ENCODE data around the gene ABHD12.

ABHD12 gene

DNA sequence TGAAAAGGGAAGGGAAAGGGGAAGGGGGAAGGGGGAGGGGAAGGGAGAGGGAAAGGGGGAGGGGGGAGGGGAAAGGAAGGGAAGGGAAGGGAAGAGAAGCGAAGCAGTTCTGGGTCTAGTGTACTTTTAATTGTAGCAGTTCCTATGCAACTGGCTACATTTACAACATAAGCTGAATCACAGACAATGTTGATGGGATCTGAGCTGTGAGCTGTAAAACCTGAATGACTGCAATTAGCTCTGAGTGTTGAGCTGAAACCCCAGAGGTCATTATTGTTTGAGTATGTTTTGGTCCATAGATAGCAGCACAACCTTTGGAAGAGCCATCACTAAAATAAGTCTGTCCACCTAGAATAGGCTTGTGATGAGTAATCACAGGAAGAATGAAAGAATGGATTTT, 7.2 kb upstream of the ABHD12 start:
- no peaks in the 10 kb centered on the region for H3K36me3 Mint-ChIP-seq (ENCODE audit: low read depth)
- H3K4me1 Mint-ChIP-seq (ENCODE audit: low read depth), result no peaks in the 10 kb centered on the region
- no peak overlapping the region for H3K27ac Mint-ChIP-seq
- H3K9me3 Mint-ChIP-seq, result peaks cover 5% of the 10 kb centered on the region
- no peak overlapping the region for H3K4me3 Mint-ChIP-seq
- no peak for DNase-seq
- H3K27me3 Mint-ChIP-seq, result no peaks in the 10 kb centered on the region

DNA sequence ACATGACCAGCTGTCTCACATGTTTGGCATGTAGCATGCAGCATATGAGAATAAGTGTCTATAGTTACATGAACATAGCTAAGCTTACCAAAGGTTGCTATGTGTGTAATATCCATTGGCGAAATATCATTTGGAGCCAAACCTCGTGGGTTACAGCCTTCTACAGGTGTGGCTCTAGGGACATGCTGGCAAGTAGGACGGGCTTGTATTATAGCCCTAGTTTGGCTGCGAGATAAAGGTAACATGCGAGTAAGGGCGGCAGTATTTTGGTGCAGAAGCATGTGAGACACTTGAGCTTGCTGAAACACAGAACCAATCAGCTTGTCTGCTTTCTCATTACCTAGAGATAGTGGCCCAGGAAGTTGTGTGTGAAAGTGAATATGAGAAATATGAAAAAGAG, 6.5 kb upstream of the ABHD12 start:
- Mint-ChIP-seq H3K4me1 (ENCODE audit: low read depth) (no peaks in the 10 kb centered on the region), H3K27ac (no peak overlapping the region)

GRCh38 chr20:25394996-25395395, 4.4 kb upstream of the ABHD12 start:
- H3K4me3 Mint-ChIP-seq, result no peak overlapping the region
- peaks cover 4% of the 10 kb centered on the region for H3K4me1 Mint-ChIP-seq (ENCODE audit: low read depth)
- no peak for DNase-seq
- no peaks in the 10 kb centered on the region for H3K36me3 Mint-ChIP-seq (ENCODE audit: low read depth)
- H3K9me3 Mint-ChIP-seq, result no peaks in the 10 kb centered on the region
- no peaks in the 10 kb centered on the region for H3K27me3 Mint-ChIP-seq
- H3K27ac Mint-ChIP-seq, result no peak overlapping the region

More for the DNA sequence above, 6.5 kb upstream of the ABHD12 start:
- Mint-ChIP-seq H3K27me3 (no peaks in the 10 kb centered on the region), H3K4me3 (no peak overlapping the region), H3K9me3 (no peaks in the 10 kb centered on the region), H3K36me3 (ENCODE audit: low read depth) (no peaks in the 10 kb centered on the region)
- DNase-seq, result no peak

- Mint-ChIP-seq H3K4me1 (ENCODE audit: low read depth) (peaks cover 8% of the 10 kb centered on the region), H3K36me3 (ENCODE audit: low read depth) (peaks cover 2% of the 10 kb centered on the region), H3K9me3 (no peaks in the 10 kb centered on the region), H3K27ac (no peak overlapping the region), H3K27me3 (no peaks in the 10 kb centered on the region), H3K4me3 (no peak overlapping the region)
- no peak for DNase-seq
Measured at GRCh38 chr20:25394276-25394675, 3.6 kb upstream of the ABHD12 start.

DNA sequence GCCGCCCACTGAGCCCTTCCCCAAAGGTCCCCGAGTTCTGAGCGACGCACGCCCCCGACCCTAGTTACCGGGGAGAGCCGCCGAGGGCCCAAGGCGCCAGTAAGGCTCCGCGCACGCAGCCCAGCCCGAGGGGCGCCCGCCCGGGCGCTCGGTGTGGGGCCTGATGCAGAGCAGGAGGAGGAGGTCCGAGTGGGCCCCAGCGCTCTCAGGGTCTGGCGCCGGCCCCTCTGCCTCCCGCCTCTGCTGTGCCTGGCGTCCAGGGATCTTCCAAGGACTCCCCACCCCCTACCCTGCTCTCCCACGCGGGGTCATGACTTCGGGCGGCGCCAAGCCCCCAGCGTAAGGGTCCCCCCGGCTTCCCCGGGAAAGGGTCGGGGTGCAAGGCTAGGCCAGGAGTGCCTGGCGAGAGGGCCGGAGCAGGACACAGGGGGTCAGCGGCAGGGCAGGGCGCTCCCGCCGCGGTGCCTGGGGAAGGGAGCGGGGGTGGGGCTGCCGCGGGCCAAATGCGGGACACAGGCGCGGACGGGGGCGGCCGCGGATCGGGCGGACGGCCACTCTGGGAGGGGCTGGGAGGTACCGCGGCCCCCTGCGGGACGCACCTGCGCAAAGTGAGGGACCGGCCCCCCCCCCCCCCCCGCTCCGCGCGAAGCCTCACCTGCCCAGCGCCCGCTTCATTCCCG, 637 bp downstream of the ABHD12 start:
- Mint-ChIP-seq H3K4me1 (ENCODE audit: low read depth) (peaks cover 19% of the 10 kb centered on the region), H3K27me3 (no peaks in the 10 kb centered on the region), H3K27ac (peak overlapping the region; percentile 76), H3K9me3 (no peaks in the 10 kb centered on the region), H3K4me3 (peak overlapping the region; percentile 83), H3K36me3 (ENCODE audit: low read depth) (peaks cover 14% of the 10 kb centered on the region)
- peak; percentile 58 for DNase-seq

DNA sequence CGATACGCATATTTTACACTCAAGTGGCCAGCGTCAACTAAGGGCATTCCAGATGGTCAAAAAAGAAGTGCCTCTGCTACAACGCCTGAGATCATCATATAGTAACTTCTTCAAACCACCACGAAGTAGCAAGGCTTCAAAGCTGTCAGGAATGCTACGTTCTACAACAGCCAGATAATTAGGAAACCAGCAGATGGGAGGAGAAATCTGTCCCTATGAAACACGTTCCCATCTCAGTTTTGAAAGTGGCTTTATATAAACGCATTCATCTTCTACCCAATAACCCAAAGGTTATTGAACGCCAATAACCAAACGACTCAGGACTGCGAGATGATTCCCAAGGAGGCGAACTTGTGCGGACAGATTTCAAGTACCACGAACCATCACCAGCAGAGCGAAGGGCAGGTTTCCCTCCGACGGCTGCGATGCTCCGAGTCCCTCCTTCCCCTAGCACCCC, 1.2 kb downstream of the ABHD12 start:
- no peaks in the 10 kb centered on the region for H3K27me3 Mint-ChIP-seq
- H3K36me3 Mint-ChIP-seq (ENCODE audit: low read depth), result peaks cover 17% of the 10 kb centered on the region
- H3K27ac Mint-ChIP-seq, result peak overlapping the region; percentile 76
- peak overlapping the region; percentile 83 for H3K4me3 Mint-ChIP-seq
- no peak for DNase-seq
- peaks cover 19% of the 10 kb centered on the region for H3K4me1 Mint-ChIP-seq (ENCODE audit: low read depth)
- no peaks in the 10 kb centered on the region for H3K9me3 Mint-ChIP-seq

GRCh38 chr20:25382704-25383370, 7.8 kb downstream of the ABHD12 start:
- Mint-ChIP-seq H3K27me3 (no peaks in the 10 kb centered on the region), H3K27ac (no peak overlapping the region), H3K9me3 (no peaks in the 10 kb centered on the region), H3K4me1 (ENCODE audit: low read depth) (peaks cover 15% of the 10 kb centered on the region), H3K36me3 (ENCODE audit: low read depth) (peaks cover 29% of the 10 kb centered on the region), H3K4me3 (no peak overlapping the region)
- no peak for DNase-seq

DNA sequence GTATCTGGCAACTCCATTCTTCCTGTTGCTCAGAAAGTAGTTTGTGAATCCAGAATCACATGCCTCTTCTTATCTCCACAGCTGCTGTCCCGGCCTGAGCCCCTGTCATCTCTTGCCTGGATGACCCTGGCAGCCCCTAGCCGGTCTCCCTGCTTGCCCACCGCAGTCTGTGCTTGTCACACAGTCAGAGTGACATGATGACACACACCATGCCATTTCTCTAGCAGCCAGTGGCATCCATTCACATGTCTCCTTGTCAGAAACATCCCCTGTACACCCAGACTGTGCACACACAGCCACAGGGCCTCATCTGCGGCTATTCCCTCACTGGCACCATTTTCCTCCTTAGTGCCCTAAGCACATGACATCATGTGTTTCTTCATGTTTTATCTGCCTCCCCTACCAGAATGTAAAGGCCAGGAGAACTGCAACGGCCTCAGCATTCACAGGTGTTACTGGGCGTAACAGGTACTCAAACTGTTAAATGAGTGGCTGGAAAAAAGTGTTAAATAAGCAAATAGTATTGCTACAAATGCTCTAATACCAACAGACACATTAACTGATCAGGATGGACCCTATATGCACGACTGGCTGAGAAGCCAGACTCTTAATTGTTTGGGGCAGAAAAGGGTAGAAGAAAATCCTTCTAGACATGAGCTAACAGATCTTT, 9.6 kb downstream of the ABHD12 start:
- H3K27me3 Mint-ChIP-seq, result no peaks in the 10 kb centered on the region

DNA sequence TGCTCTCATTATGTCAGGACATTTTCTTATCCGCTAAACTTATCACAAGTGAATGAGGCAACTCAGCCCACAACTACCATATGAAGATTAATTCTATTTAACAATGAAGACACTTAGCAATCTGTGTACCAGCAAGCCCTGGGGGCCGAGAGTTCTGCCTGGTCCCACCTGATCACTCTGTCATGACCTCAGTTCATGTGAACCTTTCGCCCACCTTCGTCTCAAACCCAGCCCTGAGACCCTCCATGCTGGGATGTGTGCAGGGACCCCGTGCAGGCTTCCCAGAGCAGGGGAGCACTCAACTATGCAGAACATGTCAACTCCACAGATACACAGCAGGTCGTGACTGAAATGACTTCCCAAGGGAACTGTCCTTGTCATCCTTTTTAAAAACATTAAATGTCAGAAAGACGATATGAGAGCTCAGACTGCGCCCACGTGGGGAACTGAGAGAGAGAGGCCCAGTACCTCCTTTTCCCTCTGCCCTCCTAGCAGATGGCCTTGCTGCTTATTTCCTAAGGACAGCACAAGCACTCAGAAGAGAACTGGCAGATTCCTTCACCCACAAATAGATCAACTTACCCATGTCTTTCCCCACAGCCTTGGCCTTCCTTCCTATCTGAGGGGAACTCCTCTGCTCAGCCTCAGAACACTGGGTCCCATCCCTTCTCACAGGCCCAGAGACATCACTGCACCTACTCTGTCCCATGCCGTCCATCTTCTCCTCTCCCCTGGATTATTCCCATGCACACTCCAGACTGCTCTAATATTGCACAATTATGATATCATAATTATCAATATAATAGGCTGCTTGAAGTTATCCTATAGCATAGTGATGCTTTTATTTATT, 11.5 kb downstream of the ABHD12 start:
- H3K4me1 Mint-ChIP-seq (ENCODE audit: low read depth), result peaks cover 16% of the 10 kb centered on the region
- H3K27ac Mint-ChIP-seq, result no peak overlapping the region
- H3K36me3 Mint-ChIP-seq (ENCODE audit: low read depth), result peaks cover 33% of the 10 kb centered on the region
- no peak overlapping the region for H3K4me3 Mint-ChIP-seq
- H3K27me3 Mint-ChIP-seq, result no peaks in the 10 kb centered on the region
- no peaks in the 10 kb centered on the region for H3K9me3 Mint-ChIP-seq
- no peak for DNase-seq

More for the DNA sequence above, 9.6 kb downstream of the ABHD12 start:
- H3K27ac Mint-ChIP-seq, result no peak overlapping the region
- H3K36me3 Mint-ChIP-seq (ENCODE audit: low read depth), result peaks cover 26% of the 10 kb centered on the region
- DNase-seq, result no peak
- H3K4me1 Mint-ChIP-seq (ENCODE audit: low read depth), result peaks cover 12% of the 10 kb centered on the region
- H3K4me3 Mint-ChIP-seq, result no peak overlapping the region
- H3K9me3 Mint-ChIP-seq, result no peaks in the 10 kb centered on the region

GRCh38 chr20:25378189-25378883, 12.3 kb downstream of the ABHD12 start:
- H3K4me3 Mint-ChIP-seq, result no peak overlapping the region
- peaks cover 39% of the 10 kb centered on the region for H3K36me3 Mint-ChIP-seq (ENCODE audit: low read depth)
- H3K27me3 Mint-ChIP-seq, result no peaks in the 10 kb centered on the region
- no peak for DNase-seq
- H3K4me1 Mint-ChIP-seq (ENCODE audit: low read depth), result peaks cover 18% of the 10 kb centered on the region
- H3K27ac Mint-ChIP-seq, result no peak overlapping the region
- H3K9me3 Mint-ChIP-seq, result no peaks in the 10 kb centered on the region

DNA sequence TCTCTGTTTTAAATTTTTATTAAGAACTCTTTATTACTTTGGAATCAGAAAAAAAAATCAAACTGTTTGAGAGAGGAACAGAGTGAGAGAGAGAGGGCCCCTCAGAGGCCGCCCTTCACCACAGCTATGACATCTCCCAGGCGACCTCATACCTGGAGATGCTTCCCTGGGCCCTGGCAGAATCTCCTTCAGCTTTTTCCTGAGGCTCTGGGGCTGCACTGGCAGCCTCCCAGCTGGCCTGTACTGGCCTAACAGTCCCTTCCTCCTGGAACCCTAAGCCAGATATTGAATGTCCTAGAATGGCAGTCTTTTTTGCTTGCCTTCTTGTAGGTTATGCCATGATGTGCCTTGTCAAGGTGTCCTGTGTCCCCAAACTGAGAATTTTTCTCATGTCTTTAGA, 13.7 kb downstream of the ABHD12 start:
- DNase-seq, result no peak
- Mint-ChIP-seq H3K9me3 (no peaks in the 10 kb centered on the region), H3K36me3 (ENCODE audit: low read depth) (peaks cover 35% of the 10 kb centered on the region), H3K4me3 (no peak overlapping the region), H3K4me1 (ENCODE audit: low read depth) (peaks cover 21% of the 10 kb centered on the region), H3K27ac (no peak overlapping the region), H3K27me3 (no peaks in the 10 kb centered on the region)

DNA sequence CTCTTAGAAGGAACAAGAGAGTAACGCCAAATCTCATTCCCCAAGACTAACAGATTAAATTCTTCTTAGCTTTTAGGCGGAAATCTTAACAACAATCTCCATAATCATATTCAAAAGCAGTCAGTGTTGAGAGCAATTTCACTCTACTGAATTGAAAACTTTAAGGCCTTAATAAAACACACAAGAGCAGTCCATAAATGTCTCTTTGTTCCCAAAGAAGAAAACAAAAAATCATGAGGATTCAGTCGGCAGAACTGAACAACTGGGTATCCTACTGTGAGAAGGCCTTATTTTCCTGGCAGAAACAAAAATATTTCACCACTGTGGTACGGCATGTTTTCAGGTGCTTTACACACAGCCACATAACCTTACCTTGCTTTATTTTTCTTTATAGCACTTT, 14.4 kb downstream of the ABHD12 start:
- Mint-ChIP-seq H3K4me1 (ENCODE audit: low read depth) (peaks cover 24% of the 10 kb centered on the region), H3K4me3 (no peak overlapping the region)

DNA sequence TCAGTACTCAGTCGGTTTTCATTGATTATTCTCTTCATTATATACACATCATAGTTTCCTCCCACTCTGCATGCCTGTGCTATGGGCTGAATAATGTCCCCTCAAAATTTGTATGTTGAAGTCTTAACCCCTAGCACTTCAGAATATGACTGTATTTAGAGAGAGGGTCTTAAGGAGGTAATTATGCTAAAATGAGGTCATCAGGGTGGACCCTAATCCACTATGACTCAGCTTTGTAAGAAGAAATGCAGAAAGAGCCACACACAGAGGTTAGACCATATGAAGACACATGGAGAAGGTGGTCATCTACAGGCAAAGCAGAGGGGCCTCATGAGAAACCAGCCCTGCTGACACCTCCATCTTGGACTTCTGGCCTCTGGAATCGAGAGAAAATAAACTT, 15.8 kb downstream of the ABHD12 start:
- Mint-ChIP-seq H3K9me3 (no peaks in the 10 kb centered on the region), H3K27me3 (no peaks in the 10 kb centered on the region), H3K27ac (no peak overlapping the region), H3K36me3 (ENCODE audit: low read depth) (peaks cover 27% of the 10 kb centered on the region), H3K4me3 (no peak overlapping the region), H3K4me1 (ENCODE audit: low read depth) (peaks cover 24% of the 10 kb centered on the region)
- DNase-seq, result no peak

More for the DNA sequence above, 14.4 kb downstream of the ABHD12 start:
- no peak for DNase-seq
- no peaks in the 10 kb centered on the region for H3K9me3 Mint-ChIP-seq
- H3K27ac Mint-ChIP-seq, result no peak overlapping the region
- no peaks in the 10 kb centered on the region for H3K27me3 Mint-ChIP-seq
- H3K36me3 Mint-ChIP-seq (ENCODE audit: low read depth), result peaks cover 32% of the 10 kb centered on the region
